Measurements from ENCODE around the gene CFAP77.

DNA sequence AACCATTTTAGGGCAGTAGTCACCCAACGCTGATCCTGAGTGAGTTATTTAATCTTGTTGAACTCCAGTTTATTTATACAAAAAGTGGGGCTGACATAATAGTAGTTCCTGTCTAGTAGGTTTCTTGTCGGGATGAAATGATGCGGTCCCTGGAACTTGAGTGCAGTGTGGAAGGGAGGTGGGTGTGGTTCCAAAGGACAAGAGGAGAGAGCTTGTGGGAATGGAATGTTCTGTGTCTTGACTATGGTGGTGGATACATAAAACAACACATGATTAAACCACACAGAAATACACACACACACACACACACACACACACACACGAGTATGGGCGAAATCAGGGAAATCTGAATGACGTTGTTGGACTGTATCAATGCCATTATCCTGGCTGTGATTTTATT lies 106.3 kb downstream of the CFAP77 start:
- TF ChIP-seq, protein P1, sequence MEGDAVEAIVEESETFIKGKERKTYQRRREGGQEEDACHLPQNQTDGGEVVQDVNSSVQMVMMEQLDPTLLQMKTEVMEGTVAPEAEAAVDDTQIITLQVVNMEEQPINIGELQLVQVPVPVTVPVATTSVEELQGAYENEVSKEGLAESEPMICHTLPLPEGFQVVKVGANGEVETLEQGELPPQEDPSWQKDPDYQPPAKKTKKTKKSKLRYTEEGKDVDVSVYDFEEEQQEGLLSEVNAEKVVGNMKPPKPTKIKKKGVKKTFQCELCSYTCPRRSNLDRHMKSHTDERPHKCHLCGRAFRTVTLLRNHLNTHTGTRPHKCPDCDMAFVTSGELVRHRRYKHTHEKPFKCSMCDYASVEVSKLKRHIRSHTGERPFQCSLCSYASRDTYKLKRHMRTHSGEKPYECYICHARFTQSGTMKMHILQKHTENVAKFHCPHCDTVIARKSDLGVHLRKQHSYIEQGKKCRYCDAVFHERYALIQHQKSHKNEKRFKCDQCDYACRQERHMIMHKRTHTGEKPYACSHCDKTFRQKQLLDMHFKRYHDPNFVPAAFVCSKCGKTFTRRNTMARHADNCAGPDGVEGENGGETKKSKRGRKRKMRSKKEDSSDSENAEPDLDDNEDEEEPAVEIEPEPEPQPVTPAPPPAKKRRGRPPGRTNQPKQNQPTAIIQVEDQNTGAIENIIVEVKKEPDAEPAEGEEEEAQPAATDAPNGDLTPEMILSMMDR (conservative IDR thresholded peaks at IDR 0.05; ENCODE audit: low read depth, low read length) = no peak
- TF ChIP-seq EZH2 (IDR thresholded peaks at IDR 0.05; ENCODE audit: borderline replicate concordance, low read depth, low read length, poor library complexity, severe bottlenecking) = no peak

All from A673 (cell line).